ENCODE results near the gene ZFYVE28.

The ZFYVE28 gene

DNA sequence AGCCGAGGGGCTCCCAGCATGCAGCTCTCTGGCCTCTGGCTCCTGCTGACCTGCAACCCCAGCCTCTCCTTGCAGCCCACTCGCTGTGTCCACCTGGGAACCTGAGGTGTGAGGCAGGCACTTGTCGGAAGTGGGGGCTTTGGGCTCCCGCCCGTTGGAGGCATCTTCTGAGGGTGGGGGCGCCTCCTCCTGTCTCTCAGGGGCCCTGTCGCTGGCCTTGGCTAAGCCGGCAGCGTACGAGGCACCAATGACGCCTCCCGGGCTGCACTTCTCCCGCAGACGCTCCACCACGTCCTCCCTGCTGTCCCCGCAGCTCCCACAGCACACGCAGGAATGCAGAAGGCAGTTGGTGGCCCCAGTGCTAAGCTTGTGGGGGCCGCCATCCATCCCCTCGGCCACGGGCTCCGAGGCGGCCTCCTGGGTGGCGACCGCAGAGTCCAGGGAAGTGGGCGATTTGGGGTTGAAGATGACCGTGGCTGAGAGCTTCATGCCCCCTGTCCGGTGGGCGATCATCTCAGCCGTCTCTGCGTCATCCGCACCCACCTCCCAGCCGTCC lies 114.0 kb downstream of the ZFYVE28 start:
- TF ChIP-seq, protein P1, sequence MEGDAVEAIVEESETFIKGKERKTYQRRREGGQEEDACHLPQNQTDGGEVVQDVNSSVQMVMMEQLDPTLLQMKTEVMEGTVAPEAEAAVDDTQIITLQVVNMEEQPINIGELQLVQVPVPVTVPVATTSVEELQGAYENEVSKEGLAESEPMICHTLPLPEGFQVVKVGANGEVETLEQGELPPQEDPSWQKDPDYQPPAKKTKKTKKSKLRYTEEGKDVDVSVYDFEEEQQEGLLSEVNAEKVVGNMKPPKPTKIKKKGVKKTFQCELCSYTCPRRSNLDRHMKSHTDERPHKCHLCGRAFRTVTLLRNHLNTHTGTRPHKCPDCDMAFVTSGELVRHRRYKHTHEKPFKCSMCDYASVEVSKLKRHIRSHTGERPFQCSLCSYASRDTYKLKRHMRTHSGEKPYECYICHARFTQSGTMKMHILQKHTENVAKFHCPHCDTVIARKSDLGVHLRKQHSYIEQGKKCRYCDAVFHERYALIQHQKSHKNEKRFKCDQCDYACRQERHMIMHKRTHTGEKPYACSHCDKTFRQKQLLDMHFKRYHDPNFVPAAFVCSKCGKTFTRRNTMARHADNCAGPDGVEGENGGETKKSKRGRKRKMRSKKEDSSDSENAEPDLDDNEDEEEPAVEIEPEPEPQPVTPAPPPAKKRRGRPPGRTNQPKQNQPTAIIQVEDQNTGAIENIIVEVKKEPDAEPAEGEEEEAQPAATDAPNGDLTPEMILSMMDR (IDR thresholded peaks at IDR 0.05; ENCODE audit: low read depth, low read length, missing control alignments) = no peak
- DNase-seq (ENCODE audit: low read depth) = no peak
- no peak overlapping the region for H3K4me3 ChIP-seq (ENCODE audit: low read depth, low read length)

GRCh38 chr4:2303686-2304320 lies 114.6 kb downstream of the ZFYVE28 start:
- DNase-seq (ENCODE audit: low read depth) = no peak
- TF ChIP-seq, protein P1 (IDR thresholded peaks at IDR 0.05; ENCODE audit: low read depth, low read length, missing control alignments) = no peak
- no peak overlapping the region for H3K4me3 ChIP-seq (ENCODE audit: low read depth, low read length)

- DNase-seq (ENCODE audit: low read depth) = no peak
- TF ChIP-seq, protein P1 (IDR thresholded peaks at IDR 0.05; ENCODE audit: low read depth, low read length, missing control alignments) = no peak
- no peak overlapping the region for H3K4me3 ChIP-seq (ENCODE audit: low read depth, low read length)
Measured at GRCh38 chr4:2303121-2303685, 115.2 kb downstream of the ZFYVE28 start.

DNA sequence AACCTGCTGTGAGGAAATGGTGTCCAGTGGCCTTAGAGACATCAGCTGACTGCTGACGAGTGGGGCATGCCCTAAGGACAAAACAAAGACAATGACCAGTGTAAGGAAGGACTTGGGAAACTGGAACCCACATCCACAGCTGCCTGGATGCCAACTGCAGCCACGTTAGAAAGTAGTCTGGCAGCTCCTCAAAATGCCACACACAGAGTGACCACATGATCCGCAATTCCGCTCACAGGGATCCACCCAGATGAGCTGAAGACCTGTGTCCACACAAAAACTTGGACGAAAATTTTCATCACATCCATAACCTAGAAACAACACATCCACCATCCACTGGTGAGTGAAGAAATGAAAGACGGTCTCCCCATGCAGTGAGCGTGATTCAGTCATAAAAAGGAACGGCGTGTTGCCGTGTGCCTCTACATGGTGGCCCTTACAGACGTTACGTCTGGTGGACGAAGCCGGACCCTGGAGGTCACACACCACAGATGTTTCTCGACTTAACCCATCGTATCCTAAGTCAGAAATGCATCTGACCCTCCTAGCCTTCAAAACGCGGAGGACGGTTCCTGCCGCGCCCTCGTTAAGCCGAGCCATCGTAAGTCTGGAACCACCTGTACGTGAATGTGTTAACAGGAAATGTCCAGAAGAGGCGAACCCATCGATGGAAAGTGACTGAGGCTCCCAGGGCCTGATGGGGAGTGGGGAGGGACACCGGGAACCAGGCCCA lies 115.9 kb downstream of the ZFYVE28 start:
- TF ChIP-seq, protein P1 (IDR thresholded peaks at IDR 0.05; ENCODE audit: low read depth, low read length, missing control alignments) = no peak
- no peak overlapping the region for H3K4me3 ChIP-seq (ENCODE audit: low read depth, low read length)
- DNase-seq (ENCODE audit: low read depth) = no peak

DNA sequence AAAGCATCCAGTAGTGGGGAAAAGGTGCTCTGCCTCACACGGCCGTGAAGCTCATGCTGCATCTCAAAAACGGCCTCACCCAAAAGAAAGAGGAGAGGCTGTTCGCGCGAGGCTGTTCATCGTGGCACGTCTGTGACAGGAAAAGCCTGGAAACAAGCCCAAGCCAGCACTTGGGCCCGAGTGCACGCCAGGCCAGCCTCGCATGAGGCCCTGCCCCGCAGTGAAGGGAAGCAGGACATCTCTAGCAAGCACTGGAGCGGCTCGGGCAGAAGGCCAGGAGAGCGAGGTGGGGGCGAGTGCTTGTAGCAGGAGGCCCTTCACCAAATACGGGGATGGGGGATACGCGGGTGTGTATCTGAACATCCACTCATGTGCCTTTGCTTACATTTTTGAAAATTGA lies 116.6 kb downstream of the ZFYVE28 start:
- DNase-seq (ENCODE audit: low read depth) = no peak
- H3K4me3 ChIP-seq (ENCODE audit: low read depth, low read length) = no peak overlapping the region
- TF ChIP-seq, protein P1 (IDR thresholded peaks at IDR 0.05; ENCODE audit: low read depth, low read length, missing control alignments) = no peak

DNA sequence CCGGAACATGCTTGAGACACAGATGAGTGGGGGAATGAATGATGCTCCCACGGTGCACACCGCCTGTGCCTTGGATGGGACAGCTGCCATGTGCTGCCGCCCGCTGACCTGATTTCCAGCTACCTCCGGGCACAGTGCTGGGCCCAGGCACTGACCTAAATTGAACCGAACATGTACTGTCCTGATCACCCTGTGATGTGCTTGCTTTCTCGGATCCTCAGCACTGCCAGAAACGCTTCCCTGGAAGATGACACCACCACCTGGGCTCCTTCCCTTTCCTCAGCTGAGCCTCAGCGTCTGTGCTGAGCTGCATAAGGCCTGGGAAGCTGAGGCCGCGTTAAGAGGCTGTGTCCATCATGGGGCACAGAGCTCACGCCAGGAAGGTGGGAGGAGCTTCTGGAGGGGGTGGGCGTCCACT lies 117.2 kb downstream of the ZFYVE28 start:
- TF ChIP-seq, protein P1 (IDR thresholded peaks at IDR 0.05; ENCODE audit: low read depth, low read length, missing control alignments) = no peak
- no peak for DNase-seq (ENCODE audit: low read depth)
- H3K4me3 ChIP-seq (ENCODE audit: low read depth, low read length) = no peak overlapping the region
